ENCODE results near the gene CFI.

GRCh38 chr4:109847896-109848442, 46.2 kb upstream of the CFI start, which contains the start of gene LRIT3:
- TF ChIP-seq CTCF (IDR thresholded peaks at IDR 0.05) (no peak), EZH2phosphoT487 (IDR thresholded peaks at IDR 0.05) (no peak)

Data from neural progenitor cell (in vitro differentiated cells).